ENCODE data around the gene RPGR. TPM values are rescaled to one million over a fixed set of nuclear protein-coding genes. Genes with fewer than 3 reads are reported as not detected.

The RPGR gene
- total and polyA plus RNA-seq, 2 experiments from 2014 or later = 7.4 to 36.3 TPM

DNA sequence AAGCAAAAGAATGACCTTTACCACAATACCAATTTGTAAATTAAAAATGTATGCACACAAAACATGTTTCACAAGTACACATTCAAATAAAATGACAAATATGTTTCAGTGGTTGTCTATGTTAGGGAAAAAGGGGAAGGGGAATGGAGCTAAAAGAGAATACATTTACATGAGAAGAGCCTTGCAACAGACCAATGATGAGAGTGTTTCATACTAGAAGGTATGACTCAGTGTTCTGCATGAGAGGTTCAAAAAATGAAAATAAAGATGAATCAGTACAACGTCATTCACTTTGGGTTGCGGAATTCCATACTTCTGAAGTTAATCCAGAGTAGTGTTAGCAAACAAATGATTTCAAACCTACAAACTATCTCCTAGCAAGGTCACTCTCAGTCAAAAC is 51.7 kb downstream of the RPGR start:
- H3K9me3 Mint-ChIP-seq = no peaks in the 10 kb centered on the region; the same call in 2 of the 3 replicates
- H4K20me1 ChIP-seq (replicated peaks; ENCODE audit: insufficient read depth) = no peaks in the 10 kb centered on the region
- no peak overlapping the region for H3K27ac ChIP-seq (ENCODE audit: low read depth)
- H3K27me3 ChIP-seq (ENCODE audit: insufficient read depth) = no peaks in the 10 kb centered on the region
- no peaks in the 10 kb centered on the region for H3K9me2 ChIP-seq (ENCODE audit: insufficient read depth)
- no peaks in the 10 kb centered on the region for H3K79me2 ChIP-seq (replicated peaks; ENCODE audit: insufficient read depth)
- H3K4me2 ChIP-seq = no peak overlapping the region
- H3K36me3 ChIP-seq (ENCODE audit: insufficient read depth) = no peaks in the 10 kb centered on the region
- no peak overlapping the region for H3K4me3 ChIP-seq
- no peaks in the 10 kb centered on the region for H3K27me3 Mint-ChIP-seq (ENCODE audit: insufficient read depth, low read depth, poor library complexity)
- H3K36me3 Mint-ChIP-seq (ENCODE audit: low read depth) = peaks cover 2% of the 10 kb centered on the region; the same call in 1 of the 3 replicates
- H3K27ac Mint-ChIP-seq = no peak overlapping the region
- no peak overlapping the region for H3K4me3 Mint-ChIP-seq
- H2AFZ ChIP-seq = no peak overlapping the region
- H3K4me1 Mint-ChIP-seq = peaks cover 10% of the 10 kb centered on the region; the same call in 2 of the 3 replicates
- H3F3A ChIP-seq (replicated peaks; ENCODE audit: low read depth) = no peaks in the 10 kb centered on the region
- ATAC-seq (no peak), DNase-seq (ENCODE audit: low spot score) (no peak)
- H3K4me1 ChIP-seq (ENCODE audit: insufficient read depth) = peaks cover 8% of the 10 kb centered on the region; the same call in 1 of the 2 replicates
- TF ChIP-seq STAT1 (IDR thresholded peaks at IDR 0.05; ENCODE audit: unreplicated experiment) = no peak
- TF ChIP-seq, protein P1, sequence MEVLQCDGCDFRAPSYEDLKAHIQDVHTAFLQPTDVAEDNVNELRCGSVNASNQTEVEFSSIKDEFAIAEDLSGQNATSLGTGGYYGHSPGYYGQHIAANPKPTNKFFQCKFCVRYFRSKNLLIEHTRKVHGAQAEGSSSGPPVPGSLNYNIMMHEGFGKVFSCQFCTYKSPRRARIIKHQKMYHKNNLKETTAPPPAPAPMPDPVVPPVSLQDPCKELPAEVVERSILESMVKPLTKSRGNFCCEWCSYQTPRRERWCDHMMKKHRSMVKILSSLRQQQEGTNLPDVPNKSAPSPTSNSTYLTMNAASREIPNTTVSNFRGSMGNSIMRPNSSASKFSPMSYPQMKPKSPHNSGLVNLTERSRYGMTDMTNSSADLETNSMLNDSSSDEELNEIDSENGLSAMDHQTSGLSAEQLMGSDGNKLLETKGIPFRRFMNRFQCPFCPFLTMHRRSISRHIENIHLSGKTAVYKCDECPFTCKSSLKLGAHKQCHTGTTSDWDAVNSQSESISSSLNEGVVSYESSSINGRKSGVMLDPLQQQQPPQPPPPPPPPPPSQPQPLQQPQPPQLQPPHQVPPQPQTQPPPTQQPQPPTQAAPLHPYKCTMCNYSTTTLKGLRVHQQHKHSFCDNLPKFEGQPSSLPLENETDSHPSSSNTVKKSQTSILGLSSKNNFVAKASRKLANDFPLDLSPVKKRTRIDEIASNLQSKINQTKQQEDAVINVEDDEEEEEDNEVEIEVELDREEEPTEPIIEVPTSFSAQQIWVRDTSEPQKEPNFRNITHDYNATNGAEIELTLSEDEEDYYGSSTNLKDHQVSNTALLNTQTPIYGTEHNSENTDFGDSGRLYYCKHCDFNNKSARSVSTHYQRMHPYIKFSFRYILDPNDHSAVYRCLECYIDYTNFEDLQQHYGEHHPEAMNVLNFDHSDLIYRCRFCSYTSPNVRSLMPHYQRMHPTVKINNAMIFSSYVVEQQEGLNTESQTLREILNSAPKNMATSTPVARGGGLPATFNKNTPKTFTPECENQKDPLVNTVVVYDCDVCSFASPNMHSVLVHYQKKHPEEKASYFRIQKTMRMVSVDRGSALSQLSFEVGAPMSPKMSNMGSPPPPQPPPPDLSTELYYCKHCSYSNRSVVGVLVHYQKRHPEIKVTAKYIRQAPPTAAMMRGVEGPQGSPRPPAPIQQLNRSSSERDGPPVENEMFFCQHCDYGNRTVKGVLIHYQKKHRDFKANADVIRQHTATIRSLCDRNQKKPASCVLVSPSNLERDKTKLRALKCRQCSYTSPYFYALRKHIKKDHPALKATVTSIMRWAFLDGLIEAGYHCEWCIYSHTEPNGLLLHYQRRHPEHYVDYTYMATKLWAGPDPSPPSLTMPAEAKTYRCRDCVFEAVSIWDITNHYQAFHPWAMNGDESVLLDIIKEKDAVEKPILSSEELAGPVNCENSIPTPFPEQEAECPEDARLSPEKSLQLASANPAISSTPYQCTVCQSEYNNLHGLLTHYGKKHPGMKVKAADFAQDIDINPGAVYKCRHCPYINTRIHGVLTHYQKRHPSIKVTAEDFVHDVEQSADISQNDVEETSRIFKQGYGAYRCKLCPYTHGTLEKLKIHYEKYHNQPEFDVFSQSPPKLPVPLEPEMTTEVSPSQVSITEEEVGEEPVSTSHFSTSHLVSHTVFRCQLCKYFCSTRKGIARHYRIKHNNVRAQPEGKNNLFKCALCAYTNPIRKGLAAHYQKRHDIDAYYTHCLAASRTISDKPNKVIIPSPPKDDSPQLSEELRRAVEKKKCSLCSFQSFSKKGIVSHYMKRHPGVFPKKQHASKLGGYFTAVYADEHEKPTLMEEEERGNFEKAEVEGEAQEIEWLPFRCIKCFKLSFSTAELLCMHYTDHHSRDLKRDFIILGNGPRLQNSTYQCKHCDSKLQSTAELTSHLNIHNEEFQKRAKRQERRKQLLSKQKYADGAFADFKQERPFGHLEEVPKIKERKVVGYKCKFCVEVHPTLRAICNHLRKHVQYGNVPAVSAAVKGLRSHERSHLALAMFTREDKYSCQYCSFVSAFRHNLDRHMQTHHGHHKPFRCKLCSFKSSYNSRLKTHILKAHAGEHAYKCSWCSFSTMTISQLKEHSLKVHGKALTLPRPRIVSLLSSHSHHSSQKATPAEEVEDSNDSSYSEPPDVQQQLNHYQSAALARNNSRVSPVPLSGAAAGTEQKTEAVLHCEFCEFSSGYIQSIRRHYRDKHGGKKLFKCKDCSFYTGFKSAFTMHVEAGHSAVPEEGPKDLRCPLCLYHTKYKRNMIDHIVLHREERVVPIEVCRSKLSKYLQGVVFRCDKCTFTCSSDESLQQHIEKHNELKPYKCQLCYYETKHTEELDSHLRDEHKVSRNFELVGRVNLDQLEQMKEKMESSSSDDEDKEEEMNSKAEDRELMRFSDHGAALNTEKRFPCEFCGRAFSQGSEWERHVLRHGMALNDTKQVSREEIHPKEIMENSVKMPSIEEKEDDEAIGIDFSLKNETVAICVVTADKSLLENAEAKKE (CRISPR knock-in tag; IDR thresholded peaks at IDR 0.05) = no peak
- TF ChIP-seq EZH2 (IDR thresholded peaks at IDR 0.05; ENCODE audit: low read depth, unreplicated experiment) = no peak
- TF ChIP-seq ZNF331 (CRISPR knock-in tag; IDR thresholded peaks at IDR 0.05; ENCODE audit: low read depth) = no peak
- TF ChIP-seq, protein P2, sequence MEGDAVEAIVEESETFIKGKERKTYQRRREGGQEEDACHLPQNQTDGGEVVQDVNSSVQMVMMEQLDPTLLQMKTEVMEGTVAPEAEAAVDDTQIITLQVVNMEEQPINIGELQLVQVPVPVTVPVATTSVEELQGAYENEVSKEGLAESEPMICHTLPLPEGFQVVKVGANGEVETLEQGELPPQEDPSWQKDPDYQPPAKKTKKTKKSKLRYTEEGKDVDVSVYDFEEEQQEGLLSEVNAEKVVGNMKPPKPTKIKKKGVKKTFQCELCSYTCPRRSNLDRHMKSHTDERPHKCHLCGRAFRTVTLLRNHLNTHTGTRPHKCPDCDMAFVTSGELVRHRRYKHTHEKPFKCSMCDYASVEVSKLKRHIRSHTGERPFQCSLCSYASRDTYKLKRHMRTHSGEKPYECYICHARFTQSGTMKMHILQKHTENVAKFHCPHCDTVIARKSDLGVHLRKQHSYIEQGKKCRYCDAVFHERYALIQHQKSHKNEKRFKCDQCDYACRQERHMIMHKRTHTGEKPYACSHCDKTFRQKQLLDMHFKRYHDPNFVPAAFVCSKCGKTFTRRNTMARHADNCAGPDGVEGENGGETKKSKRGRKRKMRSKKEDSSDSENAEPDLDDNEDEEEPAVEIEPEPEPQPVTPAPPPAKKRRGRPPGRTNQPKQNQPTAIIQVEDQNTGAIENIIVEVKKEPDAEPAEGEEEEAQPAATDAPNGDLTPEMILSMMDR (conservative IDR thresholded peaks at IDR 0.05; ENCODE audit: low read depth in 2 of 2) = no peak
- TF ChIP-seq POLR2AphosphoS5 (IDR thresholded peaks at IDR 0.05; ENCODE audit: low read depth) = no peak
- TF ChIP-seq JUNB (IDR thresholded peaks at IDR 0.05; ENCODE audit: unreplicated experiment) = no peak
- no peak for TF ChIP-seq ZNF114 (CRISPR knock-in tag; IDR thresholded peaks at IDR 0.05)
- TF ChIP-seq, protein P3, sequence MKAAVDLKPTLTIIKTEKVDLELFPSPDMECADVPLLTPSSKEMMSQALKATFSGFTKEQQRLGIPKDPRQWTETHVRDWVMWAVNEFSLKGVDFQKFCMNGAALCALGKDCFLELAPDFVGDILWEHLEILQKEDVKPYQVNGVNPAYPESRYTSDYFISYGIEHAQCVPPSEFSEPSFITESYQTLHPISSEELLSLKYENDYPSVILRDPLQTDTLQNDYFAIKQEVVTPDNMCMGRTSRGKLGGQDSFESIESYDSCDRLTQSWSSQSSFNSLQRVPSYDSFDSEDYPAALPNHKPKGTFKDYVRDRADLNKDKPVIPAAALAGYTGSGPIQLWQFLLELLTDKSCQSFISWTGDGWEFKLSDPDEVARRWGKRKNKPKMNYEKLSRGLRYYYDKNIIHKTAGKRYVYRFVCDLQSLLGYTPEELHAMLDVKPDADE (IDR thresholded peaks at IDR 0.05) = no peak
- no peak for TF ChIP-seq EZH2phosphoT487 (IDR thresholded peaks at IDR 0.05; ENCODE audit: unreplicated experiment)
- TF ChIP-seq, protein P4, sequence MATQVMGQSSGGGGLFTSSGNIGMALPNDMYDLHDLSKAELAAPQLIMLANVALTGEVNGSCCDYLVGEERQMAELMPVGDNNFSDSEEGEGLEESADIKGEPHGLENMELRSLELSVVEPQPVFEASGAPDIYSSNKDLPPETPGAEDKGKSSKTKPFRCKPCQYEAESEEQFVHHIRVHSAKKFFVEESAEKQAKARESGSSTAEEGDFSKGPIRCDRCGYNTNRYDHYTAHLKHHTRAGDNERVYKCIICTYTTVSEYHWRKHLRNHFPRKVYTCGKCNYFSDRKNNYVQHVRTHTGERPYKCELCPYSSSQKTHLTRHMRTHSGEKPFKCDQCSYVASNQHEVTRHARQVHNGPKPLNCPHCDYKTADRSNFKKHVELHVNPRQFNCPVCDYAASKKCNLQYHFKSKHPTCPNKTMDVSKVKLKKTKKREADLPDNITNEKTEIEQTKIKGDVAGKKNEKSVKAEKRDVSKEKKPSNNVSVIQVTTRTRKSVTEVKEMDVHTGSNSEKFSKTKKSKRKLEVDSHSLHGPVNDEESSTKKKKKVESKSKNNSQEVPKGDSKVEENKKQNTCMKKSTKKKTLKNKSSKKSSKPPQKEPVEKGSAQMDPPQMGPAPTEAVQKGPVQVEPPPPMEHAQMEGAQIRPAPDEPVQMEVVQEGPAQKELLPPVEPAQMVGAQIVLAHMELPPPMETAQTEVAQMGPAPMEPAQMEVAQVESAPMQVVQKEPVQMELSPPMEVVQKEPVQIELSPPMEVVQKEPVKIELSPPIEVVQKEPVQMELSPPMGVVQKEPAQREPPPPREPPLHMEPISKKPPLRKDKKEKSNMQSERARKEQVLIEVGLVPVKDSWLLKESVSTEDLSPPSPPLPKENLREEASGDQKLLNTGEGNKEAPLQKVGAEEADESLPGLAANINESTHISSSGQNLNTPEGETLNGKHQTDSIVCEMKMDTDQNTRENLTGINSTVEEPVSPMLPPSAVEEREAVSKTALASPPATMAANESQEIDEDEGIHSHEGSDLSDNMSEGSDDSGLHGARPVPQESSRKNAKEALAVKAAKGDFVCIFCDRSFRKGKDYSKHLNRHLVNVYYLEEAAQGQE (IDR thresholded peaks at IDR 0.05; ENCODE audit: unreplicated experiment) = no peak
- TF ChIP-seq NANOG (IDR thresholded peaks at IDR 0.05; ENCODE audit: borderline replicate concordance) = no peak
- TF ChIP-seq CREB1 (CRISPR knock-in tag; IDR thresholded peaks at IDR 0.05; ENCODE audit: low read depth) = no peak
